BJ (cell line): ENCODE results near the gene ANKRD23. TPM values are rescaled to one million over a fixed set of nuclear protein-coding genes. Genes with fewer than 3 reads are reported as not detected.

Experiments used
- CTCF ChIA-PET: fragments of 350-600 bp; formaldehyde crosslinking; extraction: SDS; loops from one replicate; lab custom pipeline; 2021; ENCODE audit warnings: antibody characterized with exemption, inconsistent platforms; lab: Yijun Ruan, JAX
- POLR2A ChIA-PET: fragments of 300-600 bp; sonication (Branson Sonifier 250); formaldehyde crosslinking; extraction: SDS; loops from one replicate; lab custom pipeline; 2021; ENCODE audit warnings: antibody characterized with exemption; lab: Charles Lee
- DNase-seq: peaks from one replicate; pipeline ENCODE4 v3.0.0-alpha.2; 2011; ENCODE audit warnings: low read depth
- H3K27me3 ChIP-seq: 2 replicates; pipeline ENCODE4 v1.6.0; 2011; ENCODE audit warnings: low read length; ENCODE audit not compliant: control insufficient read depth, insufficient read depth
- H3K36me3 ChIP-seq: 2 replicates; pipeline ENCODE4 v1.5.1; 2011; ENCODE audit warnings: low read length; ENCODE audit not compliant: control insufficient read depth, insufficient read depth
- H3K4me3 ChIP-seq: 2 replicates; pipeline ENCODE4 v1.5.1; 2011; ENCODE audit warnings: low read depth, mild to moderate bottlenecking, control low read depth, low read length
- polyA plus RNA-seq: library from polyadenylated mRNA; depleted of rRNA; stranded (reverse); fragments of >200 nt; gene quantifications from 2 replicates; pipeline ENCODE4 v1.2.3, GENCODE V29; 2011
- TF ChIP-seq, protein P1 (sequence below): IDR thresholded peaks from 2 replicates; pipeline ENCODE4 v1.5.1; 2011; ENCODE audit warnings: low read depth, mild to moderate bottlenecking, control low read depth, inconsistent platforms, low read length, moderate library complexity; ENCODE audit not compliant: insufficient read depth

The ANKRD23 gene
- polyA plus RNA-seq, 1 experiment, result 1.4 TPM

DNA sequence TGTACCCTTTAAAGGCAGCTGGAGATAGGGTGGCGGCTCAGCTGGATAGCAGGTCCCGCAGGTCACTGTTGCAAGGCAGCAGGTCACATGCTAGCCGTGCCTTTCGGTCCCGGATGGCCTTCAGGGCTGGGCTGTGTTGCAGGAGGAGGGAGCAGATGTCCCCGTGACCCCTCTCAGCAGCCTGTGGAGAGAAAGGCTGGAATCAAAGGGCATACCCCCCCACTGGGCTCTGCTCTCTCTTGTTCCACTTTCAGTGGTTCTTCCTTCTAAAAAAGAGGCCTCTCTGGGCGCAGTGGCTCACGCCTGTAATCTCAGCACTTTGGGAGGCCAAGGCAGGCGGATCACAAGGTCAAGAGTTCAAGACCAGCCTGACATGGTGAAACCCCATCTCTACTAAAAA lies 4.4 kb upstream of the ANKRD23 start:
- H3K4me3 ChIP-seq, result no peak overlapping the region
- ChIA-PET POLR2A (no interaction called here), CTCF (interaction anchor here (0.8 to 1.8 kb wide), 3 partner anchors 10 to 440 kb away, joined by 3 to 6 read pairs (median 6); partner anchors contain the start of gene ANKRD39)
- no peaks in the 10 kb centered on the region for H3K27me3 ChIP-seq
- no peak for DNase-seq
- TF ChIP-seq, protein P1, sequence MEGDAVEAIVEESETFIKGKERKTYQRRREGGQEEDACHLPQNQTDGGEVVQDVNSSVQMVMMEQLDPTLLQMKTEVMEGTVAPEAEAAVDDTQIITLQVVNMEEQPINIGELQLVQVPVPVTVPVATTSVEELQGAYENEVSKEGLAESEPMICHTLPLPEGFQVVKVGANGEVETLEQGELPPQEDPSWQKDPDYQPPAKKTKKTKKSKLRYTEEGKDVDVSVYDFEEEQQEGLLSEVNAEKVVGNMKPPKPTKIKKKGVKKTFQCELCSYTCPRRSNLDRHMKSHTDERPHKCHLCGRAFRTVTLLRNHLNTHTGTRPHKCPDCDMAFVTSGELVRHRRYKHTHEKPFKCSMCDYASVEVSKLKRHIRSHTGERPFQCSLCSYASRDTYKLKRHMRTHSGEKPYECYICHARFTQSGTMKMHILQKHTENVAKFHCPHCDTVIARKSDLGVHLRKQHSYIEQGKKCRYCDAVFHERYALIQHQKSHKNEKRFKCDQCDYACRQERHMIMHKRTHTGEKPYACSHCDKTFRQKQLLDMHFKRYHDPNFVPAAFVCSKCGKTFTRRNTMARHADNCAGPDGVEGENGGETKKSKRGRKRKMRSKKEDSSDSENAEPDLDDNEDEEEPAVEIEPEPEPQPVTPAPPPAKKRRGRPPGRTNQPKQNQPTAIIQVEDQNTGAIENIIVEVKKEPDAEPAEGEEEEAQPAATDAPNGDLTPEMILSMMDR, result no peak
- peaks cover 10% of the 10 kb centered on the region for H3K36me3 ChIP-seq

DNA sequence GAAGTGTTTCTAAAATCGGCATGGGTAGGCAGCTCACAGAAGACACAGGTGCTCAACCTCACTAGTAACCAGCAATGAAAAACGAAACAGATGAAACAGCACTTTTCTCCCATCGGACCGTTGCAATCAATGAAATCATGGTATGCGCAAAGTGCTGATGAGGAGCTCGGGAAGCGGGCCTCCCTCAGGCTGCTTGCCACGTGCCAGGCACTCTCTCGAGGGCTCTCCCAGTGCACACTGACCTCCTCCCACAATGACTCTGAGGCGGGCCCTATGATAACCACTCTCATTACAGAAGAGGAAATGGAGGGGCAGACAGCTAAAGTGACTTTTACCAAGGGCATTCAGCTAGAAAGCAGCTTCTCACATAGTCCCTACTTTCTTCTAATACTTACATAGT lies 3.8 kb upstream of the ANKRD23 start:
- no peak for DNase-seq
- Histone ChIP-seq H3K27me3 (no peaks in the 10 kb centered on the region), H3K36me3 (peaks cover 8% of the 10 kb centered on the region), H3K4me3 (no peak overlapping the region)
- ChIA-PET POLR2A (interaction anchor here (0.6 kb wide), 1 partner anchor 10 kb away, joined by 3 read pairs; no protein-coding TSS in a partner anchor), CTCF (interaction anchor here (0.6 to 1.8 kb wide), 3 partner anchors 10 to 103 kb away, joined by 3 to 6 read pairs (median 6); partner anchors contain the start of gene ANKRD39)
- TF ChIP-seq, protein P1, result no peak

DNA sequence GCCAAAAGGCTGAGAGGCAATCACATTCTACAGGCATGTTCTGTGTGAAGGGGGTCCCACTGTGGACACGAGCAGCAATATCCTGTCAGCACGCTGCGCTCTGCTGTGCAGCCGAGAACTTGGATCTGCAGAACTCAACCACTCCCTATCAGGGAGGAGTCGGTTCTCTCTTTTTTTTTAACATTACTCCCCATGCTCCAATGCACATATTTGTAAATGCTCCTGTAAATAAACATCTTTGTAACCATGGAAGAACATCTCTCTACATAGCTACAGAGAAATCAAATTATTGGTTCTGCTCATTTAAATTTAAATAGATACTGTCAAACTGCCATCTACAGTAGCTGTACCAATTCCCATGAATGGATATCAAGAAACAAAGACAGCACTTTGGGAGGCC lies 3.0 kb upstream of the ANKRD23 start:
- DNase-seq, result no peak
- CTCF ChIA-PET, result no interaction called here
- POLR2A ChIA-PET, result no interaction called here

DNA sequence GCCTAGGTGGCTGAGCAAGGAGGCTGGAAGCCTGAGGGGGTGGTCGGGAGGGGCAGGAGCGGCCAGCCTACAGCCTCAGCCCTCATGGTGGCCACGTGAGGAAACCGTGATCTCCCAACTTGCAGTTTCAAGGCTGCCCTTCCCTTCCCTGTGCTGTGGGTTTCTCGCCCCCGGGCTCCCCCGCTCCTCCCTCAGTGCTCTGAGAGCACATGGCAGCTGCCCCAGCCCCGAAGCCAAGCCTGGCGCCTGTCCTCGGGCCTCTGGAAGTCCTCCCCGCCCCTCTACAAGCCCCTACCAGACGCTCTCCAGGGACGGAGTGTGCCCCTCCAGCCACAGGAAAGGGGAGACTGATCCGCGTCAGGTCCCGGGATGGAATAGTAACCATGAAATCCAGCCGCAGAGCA lies 586 bp upstream of the ANKRD23 start:
- ChIA-PET CTCF (interaction anchor here (1.2 to 1.5 kb wide), 2 partner anchors 13 to 24 kb away, joined by 3 to 5 read pairs; partner anchors contain the start of gene ANKRD39), POLR2A (no interaction called here)
- TF ChIP-seq, protein P1, result no peak
- DNase-seq, result no peak
- no peak overlapping the region for H3K4me3 ChIP-seq
- H3K36me3 ChIP-seq, result peaks cover 3% of the 10 kb centered on the region
- H3K27me3 ChIP-seq, result no peaks in the 10 kb centered on the region

More for the DNA sequence above, 3.0 kb upstream of the ANKRD23 start:
- H3K27me3 ChIP-seq, result no peaks in the 10 kb centered on the region
- no peak overlapping the region for H3K4me3 ChIP-seq
- TF ChIP-seq, protein P1, result no peak
- peaks cover 8% of the 10 kb centered on the region for H3K36me3 ChIP-seq

DNA sequence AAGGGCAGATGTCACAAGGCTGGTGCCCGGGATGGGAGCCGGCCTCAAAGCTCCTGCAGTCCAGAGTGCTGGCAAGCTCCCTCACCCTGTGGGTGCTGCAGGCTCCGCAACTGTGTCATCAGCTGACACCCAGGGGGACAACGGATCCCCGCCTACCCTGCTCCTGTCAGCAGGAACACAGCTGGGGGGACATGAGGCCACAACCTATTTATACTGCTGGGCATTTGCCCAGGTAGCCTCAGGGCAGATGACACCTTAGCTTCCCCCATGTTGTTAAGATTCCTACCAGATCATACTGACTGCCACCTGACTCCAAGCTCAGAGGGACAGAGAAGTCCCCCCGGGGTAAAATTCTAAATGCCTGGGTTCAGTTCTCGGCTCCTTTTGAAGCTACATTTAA lies 1.2 kb downstream of the ANKRD23 start:
- TF ChIP-seq, protein P1, result no peak
- Histone ChIP-seq H3K4me3 (no peak overlapping the region), H3K36me3 (no peaks in the 10 kb centered on the region; the same call in 1 of the 2 replicates), H3K27me3 (no peaks in the 10 kb centered on the region)
- no peak for DNase-seq
- CTCF ChIA-PET, result interaction anchor here (1.5 to 1.9 kb wide), 2 partner anchors 15 to 109 kb away, joined by 6 to 15 read pairs; partner anchors contain the start of gene ANKRD39
- POLR2A ChIA-PET, result interaction anchor here (0.7 kb wide), 1 partner anchor 330 kb away, joined by 6 read pairs; no protein-coding TSS in a partner anchor
